IMR-90 (cell line): ENCODE measurements around the gene CETN3. TPM values are rescaled to one million over a fixed set of nuclear protein-coding genes. Genes with fewer than 3 reads are reported as not detected.

Experiments
- ATAC-seq: fragments of 200-7000 bp; cut with Tn5 transposase; 2 replicates; pipeline ENCODE4 v1.9.1; 2020; ENCODE audit warnings: low read depth, mild to moderate bottlenecking, moderate library complexity
- BruUV-seq: library from RNA; stranded (reverse); fragments of 400-500 nt; replicated peaks from 2 replicates; lab custom pipeline; 2021; lab: Mats Ljungman, UMichigan
- CTCF ChIA-PET: fragments of 300-600 bp; formaldehyde crosslinking; extraction: SDS; loops from one replicate; lab custom pipeline; 2021; ENCODE audit warnings: antibody characterized with exemption; lab: Yijun Ruan, JAX
- POLR2A ChIA-PET: fragments of 300-600 bp; sonication (Branson Sonifier 250); formaldehyde crosslinking; loops from one replicate; lab custom pipeline; 2022; ENCODE audit warnings: antibody characterized with exemption; ENCODE audit not compliant: unreplicated experiment; lab: Charles Lee
- DNase-seq: peaks from one replicate; pipeline ENCODE4 v3.0.0; 2013
- H2AFZ ChIP-seq: replicated peaks from 2 replicates; pipeline ENCODE3; 2013; ENCODE audit warnings: low read length, mild to moderate bottlenecking; ENCODE audit not compliant: poor library complexity
- H2AK5ac ChIP-seq: 2 replicates; pipeline ENCODE4 v1.6.1; 2013; ENCODE audit warnings: low read depth, low read length, inconsistent platforms
- H2AK9ac ChIP-seq: replicated peaks from 2 replicates; pipeline ENCODE3; 2013; ENCODE audit warnings: mild to moderate bottlenecking, low read depth, low read length, moderate library complexity; ENCODE audit not compliant: poor library complexity
- H2BK120ac ChIP-seq: 2 replicates; pipeline ENCODE4 v1.6.1; 2013; ENCODE audit warnings: low read depth, low read length, inconsistent platforms
- H2BK15ac ChIP-seq: 3 replicates; pipeline ENCODE4 v1.6.1; 2013; ENCODE audit warnings: low read depth, low read length, inconsistent platforms
- H2BK20ac ChIP-seq: 2 replicates; pipeline ENCODE4 v1.6.1; 2013; ENCODE audit warnings: low read depth, mild to moderate bottlenecking, inconsistent platforms, low read length, moderate library complexity
- H2BK5ac ChIP-seq: 2 replicates; pipeline ENCODE4 v1.6.1; 2013; ENCODE audit warnings: mild to moderate bottlenecking, low read depth, low read length, inconsistent platforms; ENCODE audit not compliant: poor library complexity, severe bottlenecking
- H3K14ac ChIP-seq: replicated peaks from 2 replicates; pipeline ENCODE4 v1.6.1; 2013; ENCODE audit warnings: low read depth, low read length, inconsistent platforms
- H3K18ac ChIP-seq: 2 replicates; pipeline ENCODE4 v1.6.1; 2013; ENCODE audit warnings: low read depth, low read length, control low read depth
- H3K23ac ChIP-seq: 2 replicates; pipeline ENCODE4 v1.6.1; 2013; ENCODE audit warnings: low read depth, low read length, inconsistent platforms
- H3K27ac ChIP-seq: 2 replicates; pipeline ENCODE4 v1.5.1; 2013; ENCODE audit warnings: mild to moderate bottlenecking, control low read depth, low read length; ENCODE audit not compliant: insufficient read depth
- H3K27me3 ChIP-seq: 2 replicates; pipeline ENCODE4 v1.6.1; 2013; ENCODE audit warnings: low read length; ENCODE audit not compliant: control insufficient read depth, insufficient read depth
- H3K36me3 ChIP-seq: 2 replicates; pipeline ENCODE4 v1.6.1; 2013; ENCODE audit warnings: low read length, mixed read lengths; ENCODE audit not compliant: control insufficient read depth, insufficient read depth
- H3K4ac ChIP-seq: 2 replicates; pipeline ENCODE4 v1.6.1; 2013; ENCODE audit warnings: low read depth, low read length, inconsistent platforms
- H3K4me1 ChIP-seq: 2 replicates; pipeline ENCODE4 v1.6.1; 2013; ENCODE audit warnings: low read length, mixed read lengths; ENCODE audit not compliant: control insufficient read depth, insufficient read depth
- H3K4me2 ChIP-seq: 2 replicates; pipeline ENCODE4 v1.6.1; 2013; ENCODE audit warnings: low read depth, mild to moderate bottlenecking, control low read depth, low read length, moderate library complexity
- H3K4me3 ChIP-seq: 2 replicates; pipeline ENCODE4 v1.5.1; 2013; ENCODE audit warnings: low read depth, mild to moderate bottlenecking, control low read depth, low read length, moderate library complexity; ENCODE audit not compliant: insufficient read depth
- H3K56ac ChIP-seq: 2 replicates; pipeline ENCODE4 v1.6.1; 2013; ENCODE audit warnings: low read length, inconsistent platforms; ENCODE audit not compliant: insufficient read depth; ENCODE audit errors: extremely low read depth
- H3K79me1 ChIP-seq, 2 experiments: 2 replicates each; pipeline ENCODE4 v1.6.1; 2013; ENCODE audit warnings: low read length in 2 of 2, inconsistent platforms in 1 of 2, low read depth in 1 of 2
- H3K9ac ChIP-seq: 2 replicates; pipeline ENCODE4 v1.6.1; 2013; ENCODE audit warnings: low read depth, low read length, control low read depth
- H3K9me1 ChIP-seq: 2 replicates; pipeline ENCODE4 v1.6.1; 2013; ENCODE audit warnings: low read length, inconsistent platforms; ENCODE audit not compliant: insufficient read depth
- H3K9me3 ChIP-seq: 2 replicates; pipeline ENCODE4 v1.6.1; 2013; ENCODE audit warnings: low read length; ENCODE audit not compliant: control insufficient read depth, insufficient read depth
- H4K20me1 ChIP-seq: 2 replicates; pipeline ENCODE4 v1.6.1; 2013; ENCODE audit warnings: low read length, inconsistent platforms; ENCODE audit not compliant: insufficient read depth
- H4K5ac ChIP-seq: 2 replicates; pipeline ENCODE4 v1.6.1; 2013; ENCODE audit warnings: mild to moderate bottlenecking, low read depth, low read length, control low read depth
- H4K8ac ChIP-seq, 2 experiments: 2 replicates each; pipeline ENCODE4 v1.6.1; 2013; ENCODE audit warnings: low read depth in 2 of 2, low read length in 2 of 2, control low read depth in 1 of 2, inconsistent platforms in 1 of 2
- H4K91ac ChIP-seq: 2 replicates; pipeline ENCODE4 v1.6.1; 2013; ENCODE audit warnings: low read depth, low read length, inconsistent platforms; ENCODE audit not compliant: insufficient read depth
- CEBPB ChIP-seq: IDR thresholded peaks from 2 replicates; pipeline ENCODE4 v1.6.1; 2012; ENCODE audit warnings: low read depth, low read length, improper control_type of control experiment
- CHD1 ChIP-seq: IDR thresholded peaks from 2 replicates; pipeline ENCODE4 v1.6.1; 2012; ENCODE audit warnings: low read depth, low read length, improper control_type of control experiment
- FOS ChIP-seq: fragments of 150-350 bp; IDR thresholded peaks from 2 replicates; pipeline ENCODE4 v1.6.1; 2016; ENCODE audit warnings: low read depth, low read length
- MAFK ChIP-seq: IDR thresholded peaks from 2 replicates; pipeline ENCODE4 v1.6.1; 2012; ENCODE audit warnings: low read depth, low read length, improper control_type of control experiment
- MXI1 ChIP-seq: IDR thresholded peaks from 2 replicates; pipeline ENCODE4 v1.6.1; 2012; ENCODE audit warnings: low read depth, mild to moderate bottlenecking, low read length, moderate library complexity, borderline replicate concordance
- POLR2A ChIP-seq: IDR thresholded peaks from 2 replicates; pipeline ENCODE4 v1.6.1; 2012; ENCODE audit warnings: mild to moderate bottlenecking, low read depth, low read length
- RAD21 ChIP-seq: IDR thresholded peaks from 2 replicates; pipeline ENCODE4 v1.6.1; 2012; ENCODE audit warnings: low read length, improper control_type of control experiment
- WGBS, 2 experiments: methylation state at CpG; one replicate each; pipeline versions ENCODE4 v1.1.5 to v1.1.7; 2013; ENCODE audit warnings: missing lambda C conversion rate in 2 of 2; ENCODE audit not compliant: insufficient read length in 1 of 2; ENCODE audit errors: extremely low coverage in 2 of 2; 5-methylcytosine and 5-hydroxymethylcytosine counted together
- dilution Hi-C: fragments of 300-500 bp; cut with HindIII; formaldehyde crosslinking; loops from one replicate; pipeline ENCODE4 v1.14.3; 2018; ENCODE audit warnings: low sequenced_read_pairs; ENCODE audit not compliant: unreplicated experiment
- in situ Hi-C: fragments of 300-500 bp; cut with MboI; formaldehyde crosslinking; loops from 3 replicates; pipeline ENCODE4 v1.14.3; 2019; ENCODE audit warnings: low sequenced_read_pairs, inconsistent platforms, mixed read lengths
- intact Hi-C: fragments of 100-400 bp; cut with micrococcal nuclease; formaldehyde crosslinking; loops from 2 replicates; pipeline ENCODE4 v1.10.0; 2022
- polyA plus RNA-seq, 3 experiments: library from polyadenylated mRNA; depleted of rRNA; stranded (reverse); fragments of >200 nt; gene quantifications; 2 replicates each; pipeline ENCODE4 v1.2.3, GENCODE V29; 2012; ENCODE audit warnings: low replicate concordance in 1 of 3
- total RNA-seq: library from RNA; depleted of rRNA; stranded (reverse); fragments of >200 nt; gene quantifications from 2 replicates; pipeline ENCODE4 v1.2.3, GENCODE V29; 2012

CETN3 gene
- total and polyA plus RNA-seq, 2 of the 4 experiments (the other 2 are of a cell fraction): 1.1 to 6.5 TPM

- Histone ChIP-seq H3K14ac (no peak overlapping the region), H3K4me3 (no peak overlapping the region), H3K27ac (no peak overlapping the region), H3K36me3 (no peaks in the 10 kb centered on the region), H3K9me1 (no peaks in the 10 kb centered on the region), H3K27me3 (no peaks in the 10 kb centered on the region), H4K20me1 (no peaks in the 10 kb centered on the region), H2BK15ac (no peak overlapping the region), H3K56ac (no peak overlapping the region), H2BK120ac (no peak overlapping the region), H3K4me1 (no peaks in the 10 kb centered on the region), H3K4me2 (no peak overlapping the region), H3K79me1 (no peaks in the 10 kb centered on the region), H2AFZ (no peak overlapping the region), H4K5ac (no peak overlapping the region), H3K9me3 (no peaks in the 10 kb centered on the region), H2BK5ac (no peak overlapping the region), H3K9ac (no peak overlapping the region), H2BK20ac (no peak overlapping the region), H2AK5ac (no peak overlapping the region), H3K4ac (no peak overlapping the region), H2AK9ac (no peak overlapping the region), H3K23ac (no peak overlapping the region), H3K18ac (no peak overlapping the region), H4K91ac (no peak overlapping the region), H4K8ac (no peak overlapping the region)
- in situ Hi-C loops: no loop called here
- BruUV-seq: no TSS peak
- dilution Hi-C loops: no loop called here
- no peak for DNase-seq
- intact Hi-C loops: no loop called here
- TF ChIP-seq CEBPB (no peak), RAD21 (no peak), MAFK (no peak), CHD1 (no peak), MXI1 (no peak), FOS (no peak), POLR2A (no peak)
- WGBS, 2 experiments: 100% methylated on average over 2 of the region's 2 CpGs; no CpG with 5 or more reads in 1 of the 2 experiments
- ChIA-PET POLR2A (no interaction called here), CTCF (no interaction called here)
- no peak for ATAC-seq
Observed at GRCh38 chr5:90383903-90384302, 25.7 kb downstream of the CETN3 start.
